HG03103 (cell line): Measurements from ENCODE around the gene JAG1.

ENCODE experiments used
- ATAC-seq: cut with Tn5 transposase; IDR thresholded peaks from one replicate; pipeline ENCODE4 v1.9.1; 2021; ENCODE audit warnings: low read depth; ENCODE audit not compliant: unreplicated experiment

Gene JAG1

DNA sequence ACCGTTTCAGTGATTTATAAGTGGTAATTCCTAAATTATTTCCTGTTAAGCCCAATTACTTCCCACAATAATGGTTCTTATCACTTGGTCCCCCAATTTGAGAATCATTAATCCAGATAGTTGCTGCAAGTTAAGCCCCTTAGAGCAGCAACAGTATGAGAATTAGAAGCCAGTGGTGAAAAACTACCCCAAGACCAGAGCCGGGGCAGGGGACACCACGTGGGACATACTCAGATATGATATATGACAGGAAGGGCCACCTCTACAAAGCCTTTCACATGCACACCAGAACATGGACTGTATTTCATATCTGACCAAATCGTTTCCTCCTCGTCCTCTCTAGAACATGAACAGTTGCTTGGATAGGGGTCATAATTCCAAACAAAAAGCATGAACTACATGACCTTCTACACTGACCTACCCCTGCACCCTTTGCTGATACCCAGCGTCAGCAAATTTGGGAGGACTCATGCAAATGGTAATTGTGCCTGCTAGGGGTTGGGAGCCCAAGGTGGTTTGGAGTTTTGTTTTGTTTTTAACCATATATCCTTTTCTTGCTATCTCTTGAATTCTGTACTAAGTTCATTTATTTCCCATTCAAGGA lies 3.9 kb downstream of the JAG1 start:
- ATAC-seq: no peak

DNA sequence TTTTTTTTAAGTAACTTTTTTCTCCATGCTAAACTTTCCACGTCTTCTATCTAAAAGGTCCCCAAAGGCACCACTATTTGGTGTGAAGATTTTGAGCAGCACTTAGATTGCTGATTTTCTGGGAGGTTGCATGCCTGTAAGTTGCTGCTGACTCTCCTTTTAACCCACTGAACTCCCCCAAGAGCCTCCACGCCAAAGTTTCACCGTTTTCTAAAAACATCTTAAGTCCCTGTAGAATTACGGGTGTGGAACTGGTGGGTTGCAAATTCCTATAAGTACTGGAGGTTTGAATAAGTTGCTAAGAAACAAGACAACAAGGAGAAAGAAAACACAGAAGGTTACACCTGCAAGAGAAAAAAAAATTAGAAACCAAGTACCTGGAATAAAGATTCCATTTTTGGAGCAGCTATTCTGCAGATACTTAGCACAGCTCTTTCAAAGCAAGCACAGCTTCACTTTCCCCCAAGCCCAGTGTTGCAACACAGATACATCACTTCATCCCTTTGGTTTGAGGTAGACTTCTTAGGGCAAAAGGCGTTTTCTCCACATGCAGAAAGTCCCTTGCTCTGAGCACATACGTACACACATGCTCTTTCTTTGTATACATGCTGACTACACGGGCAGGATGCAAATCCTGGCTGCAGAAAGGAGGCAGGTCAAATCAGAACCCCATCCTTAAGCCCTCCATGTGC lies 5.0 kb downstream of the JAG1 start:
- ATAC-seq: no peak

DNA sequence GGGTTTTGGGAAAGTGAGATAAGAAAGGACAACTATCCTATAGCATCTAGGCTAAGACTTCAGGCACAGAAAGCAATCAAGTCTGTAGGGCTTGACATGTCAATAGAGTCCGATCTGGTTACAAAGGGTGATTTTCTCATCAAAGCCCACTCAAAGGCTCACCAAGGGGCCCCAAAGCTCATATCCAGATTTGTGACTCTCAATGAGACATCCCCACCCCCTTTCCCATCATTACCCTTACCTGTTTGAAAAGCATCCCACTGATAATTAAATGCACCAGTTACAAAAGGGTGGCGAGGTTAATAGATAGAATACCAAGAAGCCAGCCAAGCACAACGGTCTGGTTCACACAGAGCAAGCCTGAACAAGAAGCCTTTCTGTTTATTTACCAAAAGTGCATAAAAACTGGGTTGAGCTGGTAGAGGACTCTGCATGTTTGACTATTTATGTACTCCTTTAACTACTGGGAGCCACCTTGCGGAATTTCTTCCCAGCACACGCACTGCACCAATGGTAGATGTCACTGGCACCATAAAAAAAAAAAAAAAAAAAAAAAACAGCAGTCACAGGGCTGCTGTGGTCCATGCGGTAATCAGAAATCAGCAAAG lies 6.1 kb downstream of the JAG1 start:
- ATAC-seq: no peak

DNA sequence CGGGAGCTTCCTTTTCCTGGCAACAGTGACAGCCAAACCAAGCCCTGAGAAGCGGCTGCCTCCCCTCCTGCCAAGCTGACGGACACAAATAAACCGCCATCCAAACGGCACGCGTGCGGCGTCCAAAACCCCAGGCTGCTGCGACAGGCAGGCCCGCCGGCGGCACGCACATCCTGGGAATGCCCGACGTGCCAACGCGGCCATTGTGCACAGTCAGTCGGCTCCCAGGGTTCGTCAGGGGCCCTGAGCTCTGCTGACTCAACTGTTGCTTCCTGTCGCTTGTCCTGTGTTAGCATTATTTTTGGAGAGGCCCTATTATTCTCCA lies 6.8 kb downstream of the JAG1 start:
- no peak for ATAC-seq

DNA sequence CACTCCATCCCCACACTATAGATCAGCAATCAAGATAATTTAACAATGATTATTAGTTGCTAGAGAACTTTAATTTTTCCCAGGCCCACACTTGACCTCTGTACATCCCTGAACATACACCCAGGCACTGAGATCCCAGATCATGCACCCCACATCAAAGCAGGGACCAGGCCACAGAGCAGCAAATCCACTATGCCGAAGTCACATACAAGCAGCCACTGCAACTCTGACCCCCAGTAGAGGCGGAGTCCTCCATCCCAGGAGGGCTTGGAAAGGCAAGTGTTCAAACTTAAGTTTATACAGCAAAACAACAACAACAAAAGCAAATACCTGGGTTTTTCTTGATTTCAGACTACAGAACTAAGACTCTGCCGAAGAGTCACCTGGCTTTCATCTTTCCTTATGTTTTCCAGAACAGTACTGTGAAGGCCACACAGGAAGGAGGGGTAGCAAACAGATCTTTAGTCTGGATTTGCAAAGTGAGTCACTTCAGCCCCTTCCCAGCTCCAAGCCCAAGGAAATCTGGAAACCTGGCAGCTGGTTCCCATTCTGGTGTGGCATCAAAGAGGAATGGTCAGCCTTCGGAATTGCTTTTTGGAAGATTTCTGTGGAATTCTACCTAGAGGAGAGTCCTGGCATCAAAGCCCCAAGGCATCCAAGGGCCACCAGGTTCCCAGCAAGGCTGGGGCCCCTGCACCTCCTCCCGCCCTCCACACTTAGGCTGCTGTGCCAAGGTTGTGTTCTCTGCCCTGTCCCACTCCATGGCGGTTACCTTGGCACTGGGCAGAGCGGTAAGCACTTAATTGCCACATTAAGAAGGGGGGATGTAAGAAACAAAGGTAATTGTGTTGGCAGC lies 7.3 kb downstream of the JAG1 start:
- no peak for ATAC-seq

DNA sequence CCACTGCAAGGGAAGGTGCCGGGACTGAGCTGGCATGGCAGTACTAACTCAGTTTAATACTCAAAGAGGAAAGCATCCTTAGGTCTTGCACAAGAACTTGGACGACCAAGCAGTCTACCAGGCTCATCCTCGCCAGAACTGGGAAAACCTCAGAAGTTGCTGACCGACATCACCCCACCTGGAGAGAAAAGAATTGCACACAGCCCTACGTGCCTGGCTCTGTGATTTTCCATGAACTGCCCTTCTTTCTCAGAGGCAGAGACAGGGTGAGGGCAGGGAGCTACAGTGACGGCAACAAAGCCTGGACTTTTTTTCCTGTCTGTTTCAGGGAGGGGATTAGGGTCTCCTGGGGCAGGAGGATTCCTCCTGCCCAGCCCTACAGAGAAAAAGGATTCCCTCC lies 8.0 kb downstream of the JAG1 start:
- ATAC-seq: no peak

DNA sequence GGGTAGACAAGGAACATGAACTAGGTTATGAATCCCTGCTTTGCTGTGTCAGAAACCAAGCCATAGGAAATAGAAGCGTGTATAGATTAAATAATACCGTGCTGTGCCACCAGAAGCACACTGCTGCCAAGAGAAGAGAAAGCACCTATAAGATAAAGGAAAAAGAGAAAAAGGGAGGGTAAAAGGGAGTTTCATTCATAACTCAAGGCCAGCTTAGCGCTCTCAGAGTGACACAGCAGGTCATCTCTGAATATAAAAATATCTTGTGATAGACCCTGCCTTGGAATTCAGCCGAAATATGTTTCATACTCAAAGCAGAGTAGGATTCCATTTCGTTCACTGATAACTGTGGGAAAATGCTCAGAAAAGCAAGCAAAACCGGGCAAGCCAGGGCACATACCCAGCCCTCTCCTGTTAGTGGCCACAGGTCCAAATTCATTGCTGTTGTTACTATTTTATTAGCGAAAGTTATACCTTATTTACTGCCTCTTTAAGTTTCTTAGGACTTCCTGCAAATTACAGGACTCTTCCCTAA lies 8.7 kb downstream of the JAG1 start:
- no peak for ATAC-seq

DNA sequence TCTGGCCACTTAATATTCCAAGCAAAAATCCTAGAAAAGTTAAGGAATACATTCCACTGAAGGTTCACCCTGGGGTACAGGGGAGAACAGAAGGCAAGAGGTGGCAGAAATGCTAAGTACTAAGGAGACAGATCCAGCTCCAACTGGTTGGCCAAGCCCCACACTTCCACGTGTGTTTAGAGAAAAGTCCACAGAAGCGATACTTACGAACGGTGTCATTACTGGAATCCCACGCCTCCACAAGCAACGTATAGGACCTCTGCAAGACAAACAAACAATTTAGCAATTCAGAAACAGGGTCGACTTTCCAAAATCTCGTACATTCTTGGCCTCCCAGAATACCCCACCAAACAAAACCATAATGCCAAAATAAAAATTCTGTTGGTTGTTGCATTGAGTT lies 10.0 kb downstream of the JAG1 start:
- no peak for ATAC-seq

DNA sequence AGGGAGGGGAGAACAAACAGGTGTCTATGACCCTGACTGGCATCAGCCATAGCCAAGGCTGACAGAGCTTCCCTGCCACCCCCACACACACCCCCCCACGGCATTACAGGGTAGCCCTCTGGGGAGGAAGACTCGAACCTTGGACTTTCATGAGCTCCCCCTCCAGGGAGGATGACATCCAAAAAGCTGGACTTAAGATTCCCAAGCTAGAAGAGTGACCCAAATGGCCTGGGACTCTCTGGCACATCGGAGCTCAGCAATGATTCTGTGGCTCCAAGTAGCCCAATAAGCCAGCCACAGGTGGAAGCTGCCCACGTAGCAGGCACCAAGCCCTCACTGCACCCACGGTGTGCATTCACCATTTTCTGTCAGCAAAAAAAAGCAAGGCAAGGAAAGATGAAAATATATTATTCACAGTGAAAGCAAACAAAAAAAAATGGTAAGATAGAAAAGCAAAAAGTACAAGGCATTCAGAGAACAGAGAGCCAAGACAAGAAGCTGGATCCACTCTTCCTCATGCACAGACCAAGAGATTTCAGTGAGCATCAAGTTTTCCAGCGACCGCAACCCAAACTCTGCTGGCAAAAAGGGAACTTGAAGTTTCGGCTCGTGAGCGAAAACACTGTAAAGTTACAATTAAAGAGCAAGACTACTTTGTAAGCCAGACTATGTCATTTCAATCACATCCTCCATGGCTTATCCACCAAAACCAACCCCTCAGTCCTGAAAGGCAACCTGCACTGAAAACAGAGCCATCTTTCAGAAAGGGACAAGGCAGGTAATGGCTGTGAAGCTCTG lies 10.9 kb downstream of the JAG1 start:
- no peak for ATAC-seq

DNA sequence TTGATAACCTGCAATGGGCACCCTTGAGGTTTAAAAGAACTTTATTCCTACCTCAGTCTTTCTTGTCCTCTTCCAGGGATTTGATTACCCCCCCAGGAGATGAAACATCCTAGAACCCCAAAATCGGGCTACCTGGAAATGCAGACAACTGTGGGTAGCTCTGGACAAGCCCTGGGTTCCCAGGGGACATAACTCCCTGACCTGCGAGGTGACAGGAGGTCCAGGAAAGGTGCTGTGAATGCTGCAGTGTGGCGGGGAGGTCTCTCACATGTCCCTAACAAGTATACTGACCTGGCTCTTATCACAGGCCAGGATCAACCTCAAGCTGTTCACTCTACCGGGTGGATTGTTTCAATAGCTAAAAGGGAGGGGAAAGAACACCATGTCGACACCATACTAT lies 11.6 kb downstream of the JAG1 start:
- ATAC-seq: no peak

DNA sequence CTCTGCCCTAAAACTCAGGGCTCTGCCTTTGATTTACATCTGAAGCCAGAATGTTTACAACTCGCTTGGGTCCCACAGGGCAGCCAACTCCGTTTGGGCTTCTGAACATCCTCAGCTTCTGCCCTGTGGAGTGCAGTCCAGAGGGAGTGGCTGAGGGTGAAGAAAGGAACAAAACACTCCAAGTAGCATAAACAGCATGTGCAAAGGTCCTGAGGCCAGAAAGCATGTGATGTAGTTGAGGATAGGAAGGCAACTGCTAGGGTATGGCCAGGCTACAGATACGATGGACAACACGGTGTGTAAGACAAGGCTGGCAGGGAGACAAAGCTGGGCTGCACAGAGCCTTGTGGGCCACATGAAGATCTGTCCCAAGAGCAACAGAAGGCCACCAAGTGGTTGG lies 12.5 kb downstream of the JAG1 start:
- ATAC-seq: no peak

DNA sequence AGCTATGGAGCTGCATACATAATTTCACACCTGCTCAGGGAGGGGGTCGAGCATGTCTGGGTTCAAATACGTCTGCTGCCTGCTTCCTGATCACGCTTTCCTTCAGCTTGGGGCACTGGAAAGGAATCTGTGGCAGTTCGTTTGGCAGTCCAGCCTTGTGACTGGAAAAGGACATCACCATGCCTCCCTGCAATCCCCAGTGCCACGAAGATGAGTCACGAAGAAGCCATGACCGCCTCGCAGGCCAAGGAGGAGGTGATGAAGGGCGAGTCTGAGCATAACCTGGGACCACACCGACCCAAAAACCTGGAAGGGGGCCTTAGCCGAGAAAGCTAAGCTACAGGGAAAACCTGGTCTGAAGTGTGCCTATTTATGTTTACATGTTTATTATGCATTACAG lies 13.1 kb downstream of the JAG1 start:
- ATAC-seq: no peak

DNA sequence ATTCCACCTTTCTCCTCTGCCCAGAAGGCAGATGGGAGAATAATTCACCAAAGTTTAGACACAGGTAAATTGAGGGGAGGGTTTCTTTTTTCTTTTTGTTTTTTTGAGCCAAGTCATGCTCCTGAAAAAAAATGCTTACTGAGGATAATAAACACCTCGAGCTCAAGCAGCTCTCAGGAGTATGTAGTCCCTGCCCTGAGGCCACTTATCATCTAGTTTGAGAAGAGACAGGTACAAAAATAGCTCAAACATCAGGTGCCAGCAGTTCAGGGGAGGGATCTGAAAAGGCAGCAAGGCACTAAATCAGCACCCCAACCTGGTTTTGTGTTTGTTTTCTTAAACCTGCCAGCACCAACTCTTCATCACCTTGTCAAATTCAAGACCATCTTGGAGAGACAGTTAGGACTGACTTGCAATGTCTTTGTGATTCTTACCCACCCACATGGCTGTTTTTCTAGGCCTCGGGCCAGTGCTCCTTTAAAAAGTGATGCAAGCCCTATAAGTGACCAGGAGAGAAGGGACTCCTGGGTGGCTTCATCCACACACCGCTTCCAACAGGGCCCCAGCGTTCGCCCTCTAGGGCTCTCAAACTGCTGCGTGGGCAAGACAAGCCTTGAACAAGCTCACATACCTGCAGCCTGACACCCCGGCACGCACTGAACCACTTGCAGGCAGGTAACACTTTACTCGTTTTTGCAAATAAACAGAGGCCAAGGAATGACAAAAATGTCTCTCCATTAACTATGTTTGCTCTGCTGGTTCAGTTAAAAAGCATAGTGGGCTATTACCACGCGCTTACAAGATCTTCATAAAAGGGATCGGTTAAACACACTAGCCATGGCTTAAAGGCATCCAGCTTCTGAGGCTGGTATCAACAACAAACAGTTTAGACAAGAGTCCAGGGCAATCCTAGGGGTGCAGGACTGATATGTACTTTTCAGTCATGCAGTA lies 13.9 kb downstream of the JAG1 start:
- ATAC-seq: no peak

DNA sequence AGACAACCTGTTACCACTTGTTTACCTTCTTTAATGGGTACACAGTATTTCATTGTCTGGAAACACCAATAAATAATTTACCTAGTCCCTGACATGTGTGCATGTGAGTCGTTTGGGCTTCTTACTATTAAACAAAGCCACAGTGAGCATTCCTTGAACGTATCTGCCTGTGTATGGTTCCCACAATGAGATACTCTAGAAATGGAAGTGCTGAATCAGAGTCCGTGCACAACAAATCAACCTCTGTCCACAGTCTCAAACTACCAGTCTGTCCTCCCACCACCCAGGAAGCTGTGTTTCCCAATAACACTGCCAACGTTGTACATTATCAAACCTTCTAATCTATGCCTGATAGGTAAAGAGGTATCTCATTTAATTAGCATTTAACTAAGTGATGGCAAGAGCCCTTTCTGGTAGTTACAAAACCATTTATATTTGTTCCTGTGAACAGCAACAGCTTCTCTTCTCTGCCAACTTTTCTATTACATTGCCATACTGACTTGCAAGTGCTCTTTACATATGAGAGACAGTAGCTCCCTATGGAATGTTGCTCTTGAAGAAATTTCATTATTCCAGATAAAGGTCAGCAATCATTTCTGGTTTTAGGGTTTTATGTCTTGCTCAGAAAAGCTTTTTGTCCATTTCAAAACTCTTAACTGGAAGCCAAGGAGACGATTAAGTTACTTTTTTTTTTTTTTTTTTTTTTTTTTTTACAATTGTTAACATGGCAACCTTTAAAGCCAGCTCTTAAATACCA lies 14.7 kb downstream of the JAG1 start:
- no peak for ATAC-seq

DNA sequence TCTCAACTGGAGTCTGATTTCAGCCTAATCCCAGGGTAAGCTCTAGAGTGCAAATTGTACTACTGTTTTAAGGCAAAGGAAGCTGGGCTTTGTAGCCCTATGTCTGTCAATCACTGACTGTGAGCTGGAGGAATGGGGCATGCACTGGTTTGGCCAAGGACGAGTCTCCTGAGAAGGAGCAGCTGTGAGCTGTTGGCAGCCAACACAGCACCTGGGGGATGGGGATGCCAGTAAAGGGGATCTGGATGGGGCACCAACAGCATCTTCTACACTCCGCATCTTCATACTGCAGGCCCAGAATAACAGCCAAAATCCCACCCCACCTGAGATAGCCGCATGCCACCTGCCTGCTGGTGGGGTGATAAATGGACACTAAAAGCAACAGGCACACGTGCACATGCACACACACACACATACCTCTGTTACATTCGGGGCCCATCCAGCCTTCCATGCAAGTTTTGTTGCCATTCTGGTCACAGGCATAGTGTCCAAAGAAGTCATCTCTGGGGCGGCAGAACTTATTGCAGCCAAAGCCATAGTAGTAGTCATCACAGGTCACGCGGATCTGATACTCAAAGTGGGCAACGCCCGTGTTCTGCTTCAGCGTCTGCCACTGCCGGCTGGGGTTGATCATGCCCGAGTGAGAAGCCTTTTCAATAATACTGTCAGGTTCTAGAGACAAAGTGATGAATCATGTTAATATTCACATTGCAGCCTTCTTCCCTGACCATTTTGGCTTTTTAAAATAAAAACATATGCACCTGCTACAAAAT lies 15.6 kb downstream of the JAG1 start:
- ATAC-seq: no peak

DNA sequence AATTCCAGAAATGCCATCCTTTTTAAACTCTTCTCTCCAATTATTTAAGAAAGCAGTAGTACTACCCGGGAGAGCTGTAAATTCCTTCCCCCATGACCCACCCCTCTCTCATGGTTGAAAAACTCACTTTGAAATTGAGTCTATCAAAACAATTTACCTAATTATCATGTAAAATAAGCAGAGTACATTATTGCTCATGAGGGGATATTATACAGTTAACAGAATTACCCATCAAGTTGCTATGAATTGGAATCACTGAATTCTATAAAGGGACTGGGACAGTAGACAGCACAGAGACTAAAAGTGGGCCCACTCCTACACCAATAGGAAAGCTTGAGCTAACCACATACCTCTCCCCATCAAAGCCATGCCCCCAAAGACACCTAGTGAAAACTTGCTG lies 16.3 kb downstream of the JAG1 start:
- no peak for ATAC-seq

DNA sequence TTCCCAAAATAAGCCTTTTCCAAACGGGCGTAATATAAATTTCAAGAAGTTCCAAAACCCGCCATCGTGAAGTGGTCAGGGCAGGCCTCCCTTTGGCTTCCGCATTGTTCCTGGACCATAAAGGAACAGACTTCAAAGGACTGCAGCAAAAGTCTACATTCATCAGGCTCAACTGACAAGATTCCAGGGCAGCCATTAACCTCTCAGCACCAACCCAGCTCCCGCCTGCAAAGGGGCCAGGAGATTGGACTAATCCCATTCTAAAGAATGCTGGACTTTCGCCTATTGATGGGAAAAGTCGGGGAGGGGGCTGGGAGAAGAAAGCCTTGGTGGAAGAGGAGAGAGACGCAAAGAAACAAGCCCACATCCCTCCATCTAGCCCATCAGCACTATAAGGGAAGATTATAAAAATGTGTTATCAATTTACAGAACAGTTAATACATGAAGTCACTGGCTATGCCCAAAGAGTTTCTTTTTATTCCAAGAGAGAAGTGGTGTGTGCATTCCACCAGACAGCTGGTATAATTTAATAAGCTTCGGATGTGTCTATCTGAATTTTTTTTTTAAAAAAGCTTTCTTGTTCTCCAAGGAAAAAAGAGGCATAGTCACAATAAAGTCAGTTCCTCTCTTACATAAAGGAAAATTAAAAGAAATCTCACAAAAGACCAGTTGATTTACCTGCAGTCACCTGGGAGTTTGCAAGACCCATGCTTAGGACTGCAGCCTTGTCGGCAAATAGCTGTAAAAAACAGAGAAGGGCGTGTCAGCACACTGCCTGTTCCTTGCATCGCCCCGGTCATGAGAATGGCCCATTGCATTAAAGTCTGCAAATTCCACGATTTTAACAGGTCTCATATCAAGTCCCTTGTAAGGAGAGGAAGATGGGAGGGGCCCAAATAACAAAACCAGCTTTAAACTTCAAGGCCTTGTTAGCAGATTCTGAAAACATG lies 17.8 kb downstream of the JAG1 start:
- ATAC-seq: no peak
